T47D (cell line): ENCODE data around the gene DEPDC1B.
"Not testable (repeated sequence)": the region's sequence is repeated elsewhere in the genome, so short reads cannot be mapped to it uniquely, and the experiment has no call there.

Experiments
- DNase-seq, 2 experiments: peaks; one replicate each; pipeline versions ENCODE4 v3.0.0 to v3.0.0-alpha.2; 2011 to 2012; ENCODE audit warnings: low read depth in 1 of 2, low spot score in 1 of 2
- JUND ChIP-seq: IDR thresholded peaks from 2 replicates; pipeline ENCODE4 v1.6.1; 2012; ENCODE audit warnings: low read depth
- in situ Hi-C: cut with HindIII; loops from 2 replicates; pipeline ENCODE4 v1.10.0; 2016; ENCODE audit warnings: low sequenced_read_pairs, low pct_unique_long_range_greater_than_20kb

DEPDC1B gene

GRCh38 chr5:60577116-60577515 is 122.8 kb downstream of the DEPDC1B start:
- in situ Hi-C loops = no loop called here
- DNase-seq = no peak
- no peak for TF ChIP-seq JUND

- in situ Hi-C loops = no loop called here
- DNase-seq = no peak
- no peak for TF ChIP-seq JUND
These were observed 123.5 kb downstream of the DEPDC1B start for GRCh38 chr5:60576425-60576824.

- peak in 1 of 2 experiments; percentile 18 for DNase-seq
- TF ChIP-seq JUND = no peak
- in situ Hi-C loops = no loop called here
These were observed 131.3 kb downstream of the DEPDC1B start for GRCh38 chr5:60568646-60569045.

GRCh38 chr5:60563696-60564324 is 136.2 kb downstream of the DEPDC1B start:
- no peak for TF ChIP-seq JUND
- in situ Hi-C loops = no loop called here
- DNase-seq = no peak

GRCh38 chr5:60553291-60553690 is 146.7 kb downstream of the DEPDC1B start:
- DNase-seq, in situ Hi-C loops: not testable (repeated sequence)

- in situ Hi-C loops = no loop called here
- no peak for TF ChIP-seq JUND
- DNase-seq = no peak
These were observed 148.1 kb downstream of the DEPDC1B start for GRCh38 chr5:60551829-60552228.

- no peak for DNase-seq
- in situ Hi-C loops = no loop called here
- no peak for TF ChIP-seq JUND
These were observed 148.7 kb downstream of the DEPDC1B start for GRCh38 chr5:60551250-60551649.

- in situ Hi-C loops = no loop called here
- DNase-seq = no peak
- TF ChIP-seq JUND = no peak
These were observed 149.7 kb downstream of the DEPDC1B start for GRCh38 chr5:60550311-60550710.

GRCh38 chr5:60549841-60550240 is 150.1 kb downstream of the DEPDC1B start:
- no peak for DNase-seq
- in situ Hi-C loops = no loop called here
- TF ChIP-seq JUND = no peak
